Measurements from ENCODE around the gene RAPSN.

Gene RAPSN

GRCh38 chr11:47387944-47388696, 60.8 kb downstream of the RAPSN start:
- DNase-seq = no peak

All from NK-92 treated with Interleukin-12 subunit alpha and Interleukin-12 subunit beta, amount 100 ng/mL, for 24 hours (cell line).